Stimulated activated memory B cell treated with anti-CD40 and anti-IgM and Interleukin-4, amounts not matched to agents 10 μg/mL and 1 μg/mL and 100 μg/mL, for 72 hours (primary cell): ENCODE data around the gene INPP5A.
A peak's percentile ranks its signal among the peaks of the same experiment; 100 is the strongest.

Source experiments
- ATAC-seq: fragments of 150-1000 bp; cut with Tn5 transposase; 2 replicates; pipeline ENCODE4 v1.10.0; 2021
- H3K27ac Mint-ChIP-seq: one replicate; pipeline ENCODE4 v1.8.0; 2022; ENCODE audit warnings: mild to moderate bottlenecking, mixed read lengths
- H3K27me3 Mint-ChIP-seq: one replicate; pipeline ENCODE4 v1.8.0; 2022; ENCODE audit warnings: mixed read lengths
- H3K36me3 Mint-ChIP-seq: one replicate; pipeline ENCODE4 v1.8.0; 2022; ENCODE audit warnings: mixed read lengths
- H3K4me1 Mint-ChIP-seq: one replicate; pipeline ENCODE4 v1.8.0; 2022; ENCODE audit warnings: mixed read lengths
- H3K4me3 Mint-ChIP-seq: one replicate; pipeline ENCODE4 v1.8.0; 2022; ENCODE audit warnings: mild to moderate bottlenecking, moderate library complexity, mixed read lengths
- H3K9me3 Mint-ChIP-seq: one replicate; pipeline ENCODE4 v1.8.0; 2022; ENCODE audit warnings: mixed read lengths

Gene INPP5A

GRCh38 chr10:132555648-132556575, 18.3 kb downstream of the INPP5A start:
- Mint-ChIP-seq H3K4me3 (no peak overlapping the region), H3K27ac (no peak overlapping the region), H3K4me1 (peaks cover 33% of the 10 kb centered on the region), H3K27me3 (no peaks in the 10 kb centered on the region), H3K36me3 (peaks cover 9% of the 10 kb centered on the region), H3K9me3 (no peaks in the 10 kb centered on the region)
- peak; percentile 68 for ATAC-seq

- Mint-ChIP-seq H3K27ac (no peak overlapping the region), H3K9me3 (no peaks in the 10 kb centered on the region), H3K36me3 (peaks cover 9% of the 10 kb centered on the region), H3K27me3 (no peaks in the 10 kb centered on the region), H3K4me1 (peaks cover 33% of the 10 kb centered on the region), H3K4me3 (no peak overlapping the region)
- no peak for ATAC-seq
Observed at GRCh38 chr10:132556994-132557441, 19.4 kb downstream of the INPP5A start.

- H3K27me3 Mint-ChIP-seq: no peaks in the 10 kb centered on the region
- H3K4me1 Mint-ChIP-seq: peaks cover 41% of the 10 kb centered on the region
- H3K9me3 Mint-ChIP-seq: no peaks in the 10 kb centered on the region
- H3K4me3 Mint-ChIP-seq: no peak overlapping the region
- ATAC-seq: no peak
- H3K36me3 Mint-ChIP-seq: peaks cover 9% of the 10 kb centered on the region
- H3K27ac Mint-ChIP-seq: no peak overlapping the region
Observed at GRCh38 chr10:132557696-132558515, 20.3 kb downstream of the INPP5A start.

- Mint-ChIP-seq H3K36me3 (peaks cover 9% of the 10 kb centered on the region), H3K4me3 (no peak overlapping the region), H3K27me3 (no peaks in the 10 kb centered on the region), H3K27ac (peak overlapping the region; percentile 86), H3K4me1 (peaks cover 50% of the 10 kb centered on the region), H3K9me3 (no peaks in the 10 kb centered on the region)
- ATAC-seq: no peak
Observed at GRCh38 chr10:132558516-132559413, 21.2 kb downstream of the INPP5A start.

- Mint-ChIP-seq H3K27ac (peak overlapping the region; percentile 86), H3K36me3 (peaks cover 9% of the 10 kb centered on the region), H3K9me3 (no peaks in the 10 kb centered on the region), H3K4me1 (peaks cover 58% of the 10 kb centered on the region), H3K4me3 (no peak overlapping the region), H3K27me3 (no peaks in the 10 kb centered on the region)
- ATAC-seq: no peak
Observed at GRCh38 chr10:132559538-132559937, 22.0 kb downstream of the INPP5A start.

- H3K4me3 Mint-ChIP-seq: peak overlapping the region; percentile 53
- ATAC-seq: peak; percentile 67
- H3K27me3 Mint-ChIP-seq: no peaks in the 10 kb centered on the region
- peak overlapping the region; percentile 86 for H3K27ac Mint-ChIP-seq
- peaks cover 10% of the 10 kb centered on the region for H3K36me3 Mint-ChIP-seq
- peaks cover 63% of the 10 kb centered on the region for H3K4me1 Mint-ChIP-seq
- no peaks in the 10 kb centered on the region for H3K9me3 Mint-ChIP-seq
Observed at GRCh38 chr10:132560241-132560731, 22.7 kb downstream of the INPP5A start.

GRCh38 chr10:132562177-132562915, 24.8 kb downstream of the INPP5A start:
- H3K36me3 Mint-ChIP-seq: peaks cover 15% of the 10 kb centered on the region
- H3K27ac Mint-ChIP-seq: no peak overlapping the region
- H3K27me3 Mint-ChIP-seq: no peaks in the 10 kb centered on the region
- H3K4me3 Mint-ChIP-seq: no peak overlapping the region
- no peaks in the 10 kb centered on the region for H3K9me3 Mint-ChIP-seq
- ATAC-seq: no peak
- H3K4me1 Mint-ChIP-seq: peaks cover 75% of the 10 kb centered on the region

- H3K4me3 Mint-ChIP-seq: peak overlapping the region; percentile 70
- ATAC-seq: no peak
- H3K4me1 Mint-ChIP-seq: peaks cover 75% of the 10 kb centered on the region
- peak overlapping the region; percentile 38 for H3K27ac Mint-ChIP-seq
- H3K36me3 Mint-ChIP-seq: peaks cover 15% of the 10 kb centered on the region
- H3K9me3 Mint-ChIP-seq: no peaks in the 10 kb centered on the region
- no peaks in the 10 kb centered on the region for H3K27me3 Mint-ChIP-seq
Observed at GRCh38 chr10:132562916-132563456, 25.4 kb downstream of the INPP5A start.

GRCh38 chr10:132563485-132564248, 26.1 kb downstream of the INPP5A start:
- no peaks in the 10 kb centered on the region for H3K27me3 Mint-ChIP-seq
- H3K36me3 Mint-ChIP-seq: peaks cover 15% of the 10 kb centered on the region
- H3K4me3 Mint-ChIP-seq: peak overlapping the region; percentile 70
- H3K27ac Mint-ChIP-seq: peak overlapping the region; percentile 38
- H3K4me1 Mint-ChIP-seq: peaks cover 75% of the 10 kb centered on the region
- peak; percentile 81 for ATAC-seq
- no peaks in the 10 kb centered on the region for H3K9me3 Mint-ChIP-seq

GRCh38 chr10:132564249-132564605, 26.6 kb downstream of the INPP5A start:
- no peaks in the 10 kb centered on the region for H3K27me3 Mint-ChIP-seq
- H3K27ac Mint-ChIP-seq: peak overlapping the region; percentile 38
- H3K36me3 Mint-ChIP-seq: peaks cover 14% of the 10 kb centered on the region
- no peak for ATAC-seq
- peaks cover 71% of the 10 kb centered on the region for H3K4me1 Mint-ChIP-seq
- no peaks in the 10 kb centered on the region for H3K9me3 Mint-ChIP-seq
- peak overlapping the region; percentile 70 for H3K4me3 Mint-ChIP-seq

- peaks cover 9% of the 10 kb centered on the region for H3K36me3 Mint-ChIP-seq
- H3K4me1 Mint-ChIP-seq: peaks cover 66% of the 10 kb centered on the region
- H3K27ac Mint-ChIP-seq: no peak overlapping the region
- ATAC-seq: no peak
- no peaks in the 10 kb centered on the region for H3K9me3 Mint-ChIP-seq
- H3K27me3 Mint-ChIP-seq: no peaks in the 10 kb centered on the region
- H3K4me3 Mint-ChIP-seq: no peak overlapping the region
Observed at GRCh38 chr10:132564690-132565089, 27.1 kb downstream of the INPP5A start.

GRCh38 chr10:132565516-132566209, 28.1 kb downstream of the INPP5A start:
- Mint-ChIP-seq H3K4me1 (peaks cover 56% of the 10 kb centered on the region), H3K9me3 (no peaks in the 10 kb centered on the region), H3K27me3 (no peaks in the 10 kb centered on the region), H3K4me3 (no peak overlapping the region), H3K36me3 (peaks cover 6% of the 10 kb centered on the region), H3K27ac (no peak overlapping the region)
- no peak for ATAC-seq

GRCh38 chr10:132566892-132567291, 29.3 kb downstream of the INPP5A start:
- ATAC-seq: no peak
- Mint-ChIP-seq H3K9me3 (no peaks in the 10 kb centered on the region), H3K4me3 (no peak overlapping the region), H3K27ac (no peak overlapping the region), H3K27me3 (no peaks in the 10 kb centered on the region), H3K4me1 (peaks cover 44% of the 10 kb centered on the region), H3K36me3 (peaks cover 6% of the 10 kb centered on the region)
